Ovary (tissue), 3 donors: ENCODE results near the gene NOL3.

Source experiments
- CTCF ChIP-seq, 3 donors: fragments of 450-650 bp in 2 of 3; fragments of 200-600 bp in 1 of 3; IDR thresholded peaks; one replicate each; pipeline versions ENCODE4 v1.5.1 to v1.8.0; 2016 to 2022; ENCODE audit warnings: antibody characterized with exemption in 3 of 3, mild to moderate bottlenecking in 1 of 3
- EP300 ChIP-seq: sonication (generic); formaldehyde crosslinking; IDR thresholded peaks from one replicate; pipeline ENCODE4 v1.6.1; 2017; ENCODE audit warnings: antibody characterized with exemption
- POLR2A ChIP-seq: fragments of 450-650 bp; IDR thresholded peaks from one replicate; pipeline ENCODE4 v1.6.1; 2017; ENCODE audit warnings: antibody characterized with exemption, mild to moderate bottlenecking, moderate library complexity
- donor health status: DM: no; HTN: no; CAD: no.

GRCh38 chr16:67164599-67165061 lies 5.7 kb upstream of the NOL3 start, which contains the start of gene HSF4:
- TF ChIP-seq POLR2A (no peak), CTCF (IDR thresholded peaks at IDR 0.05) (no peak), EP300 (no peak)
